Epithelial cell of esophagus (primary cell): ENCODE data around the gene KRTAP1-5.
A peak's percentile ranks its signal among the peaks of the same experiment; 100 is the strongest.

Experiments
- DNase-seq: peaks from one replicate; pipeline ENCODE4 v3.0.0; 2010; ENCODE audit warnings: low read depth
- H3K4me3 ChIP-seq: 2 replicates; pipeline ENCODE4 v1.5.1; 2011; ENCODE audit warnings: mild to moderate bottlenecking, low read length, control low read depth
- CTCF ChIP-seq: IDR thresholded peaks from 2 replicates; pipeline ENCODE4 v1.5.1; 2011; ENCODE audit warnings: low read depth, mild to moderate bottlenecking, low read length, control low read depth, inconsistent platforms; ENCODE audit not compliant: insufficient read depth; ENCODE audit errors: missing control alignments

The KRTAP1-5 gene

GRCh38 chr17:40980117-40980516 lies 46.9 kb downstream of the KRTAP1-5 start:
- TF ChIP-seq CTCF: no peak
- no peak overlapping the region for H3K4me3 ChIP-seq
- DNase-seq: no peak

DNA sequence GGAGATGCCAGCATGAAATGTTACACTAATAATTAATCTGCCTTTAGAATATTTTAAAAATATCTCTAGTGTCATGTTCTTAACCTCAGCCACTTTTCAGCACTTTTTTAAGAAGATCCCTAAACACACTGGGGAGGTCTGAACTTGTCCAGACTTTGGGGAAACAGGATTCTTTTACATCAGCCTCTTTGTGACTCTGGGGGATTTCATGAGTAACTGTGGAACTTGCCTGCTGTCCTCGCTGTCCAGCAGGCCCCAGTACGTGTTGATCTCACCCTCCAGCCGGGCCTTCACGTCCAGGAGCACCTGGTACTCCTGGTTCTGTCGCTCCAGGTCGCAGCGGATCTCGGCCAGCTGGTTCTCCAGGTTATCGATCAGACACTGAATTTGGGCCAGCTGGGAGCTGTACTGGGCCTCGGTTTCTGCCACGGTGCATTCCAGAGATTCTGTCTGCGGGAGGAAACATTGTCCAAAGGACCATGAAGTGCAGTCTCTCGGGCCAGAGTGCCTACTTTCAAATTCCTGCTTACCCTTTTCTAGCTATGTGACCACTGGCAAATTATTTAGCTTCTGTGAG lies 48.3 kb downstream of the KRTAP1-5 start:
- no peak for TF ChIP-seq CTCF
- peak; percentile 38 for DNase-seq
- no peak overlapping the region for H3K4me3 ChIP-seq
